Measurements from ENCODE around the gene HSPA6. TPM values are rescaled to one million over a fixed set of nuclear protein-coding genes. Genes with fewer than 3 reads are reported as not detected.
"Not testable (repeated sequence)": the region's sequence is repeated elsewhere in the genome, so short reads cannot be mapped to it uniquely, and the experiment has no call there.

The HSPA6 gene
- polyA plus RNA-seq (2011; rRNA removed): 0.27 and 0.63 TPM in 2 replicates
- polyA minus RNA-seq (2011; rRNA and poly(A)+ RNA removed): 0.56 TPM in 1 of 2 replicates, not detected in the other

GRCh38 chr1:161523817-161524741 is at the start of gene HSPA6:
HSPA6 (plus strand) TSS chr1:161524540; CDS start chr1:161524659, 119 bp downstream.
- peak within 1 kb of the TSS; percentile 65 for H3K4me3 ChIP-seq (ENCODE audit: low read depth, low read length)
- peak within 1 kb of the TSS; percentile 84 for H3K27ac ChIP-seq (ENCODE audit: low read depth, low read length)
- not testable (repeated sequence) for H3K9me3 ChIP-seq (ENCODE audit: control insufficient read depth, insufficient read depth, low read length); DNase-seq (ENCODE audit: low read depth, low spot score); H3K27me3 ChIP-seq (ENCODE audit: control insufficient read depth, insufficient read depth, low read length)
- CTCF ChIA-PET: interaction anchor here (1.6 kb wide), 1 partner anchor 37 kb away, joined by 6 read pairs; no protein-coding TSS in a partner anchor
- POLR2A ChIA-PET: interaction anchor here (1.3 kb wide), 1 partner anchor 30 kb away, joined by 3 read pairs; no protein-coding TSS in a partner anchor

GRCh38 chr1:161477711-161478110 is 46.6 kb upstream of the HSPA6 start:
- CTCF ChIA-PET; H3K4me3 ChIP-seq (ENCODE audit: low read depth, low read length); DNase-seq (ENCODE audit: low read depth, low spot score); H3K27ac ChIP-seq (ENCODE audit: low read depth, low read length); H3K9me3 ChIP-seq (ENCODE audit: control insufficient read depth, insufficient read depth, low read length); POLR2A ChIA-PET: not testable (repeated sequence)
- H3K27me3 ChIP-seq (ENCODE audit: control insufficient read depth, insufficient read depth, low read length): peaks cover 10% of the 10 kb centered on the region

GRCh38 chr1:161478985-161479384 is 45.4 kb upstream of the HSPA6 start:
- CTCF ChIA-PET: no interaction called here
- Histone ChIP-seq H3K9me3 (ENCODE audit: control insufficient read depth, insufficient read depth, low read length) (peaks cover 4% of the 10 kb centered on the region; the same call in 1 of the 2 replicates), H3K27ac (ENCODE audit: low read depth, low read length) (no peak overlapping the region), H3K27me3 (ENCODE audit: control insufficient read depth, insufficient read depth, low read length) (peaks cover 10% of the 10 kb centered on the region), H3K4me3 (ENCODE audit: low read depth, low read length) (no peak overlapping the region)
- no peak for DNase-seq (ENCODE audit: low read depth, low spot score)
- POLR2A ChIA-PET: interaction anchor here (0.6 kb wide), 1 partner anchor 50 kb away, joined by 5 read pairs; no protein-coding TSS in a partner anchor
- TF ChIP-seq, protein P1, sequence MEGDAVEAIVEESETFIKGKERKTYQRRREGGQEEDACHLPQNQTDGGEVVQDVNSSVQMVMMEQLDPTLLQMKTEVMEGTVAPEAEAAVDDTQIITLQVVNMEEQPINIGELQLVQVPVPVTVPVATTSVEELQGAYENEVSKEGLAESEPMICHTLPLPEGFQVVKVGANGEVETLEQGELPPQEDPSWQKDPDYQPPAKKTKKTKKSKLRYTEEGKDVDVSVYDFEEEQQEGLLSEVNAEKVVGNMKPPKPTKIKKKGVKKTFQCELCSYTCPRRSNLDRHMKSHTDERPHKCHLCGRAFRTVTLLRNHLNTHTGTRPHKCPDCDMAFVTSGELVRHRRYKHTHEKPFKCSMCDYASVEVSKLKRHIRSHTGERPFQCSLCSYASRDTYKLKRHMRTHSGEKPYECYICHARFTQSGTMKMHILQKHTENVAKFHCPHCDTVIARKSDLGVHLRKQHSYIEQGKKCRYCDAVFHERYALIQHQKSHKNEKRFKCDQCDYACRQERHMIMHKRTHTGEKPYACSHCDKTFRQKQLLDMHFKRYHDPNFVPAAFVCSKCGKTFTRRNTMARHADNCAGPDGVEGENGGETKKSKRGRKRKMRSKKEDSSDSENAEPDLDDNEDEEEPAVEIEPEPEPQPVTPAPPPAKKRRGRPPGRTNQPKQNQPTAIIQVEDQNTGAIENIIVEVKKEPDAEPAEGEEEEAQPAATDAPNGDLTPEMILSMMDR (IDR thresholded peaks at IDR 0.05; ENCODE audit: low read depth, low read length): no peak

- TF ChIP-seq, protein P1 (IDR thresholded peaks at IDR 0.05; ENCODE audit: low read depth, low read length): no peak
- DNase-seq (ENCODE audit: low read depth, low spot score): no peak
- peaks cover 10% of the 10 kb centered on the region for H3K27me3 ChIP-seq (ENCODE audit: control insufficient read depth, insufficient read depth, low read length)
- POLR2A ChIA-PET: no interaction called here
- H3K27ac ChIP-seq (ENCODE audit: low read depth, low read length): no peak overlapping the region
- H3K9me3 ChIP-seq (ENCODE audit: control insufficient read depth, insufficient read depth, low read length): peaks cover 4% of the 10 kb centered on the region; the same call in 1 of the 2 replicates
- no peak overlapping the region for H3K4me3 ChIP-seq (ENCODE audit: low read depth, low read length)
- CTCF ChIA-PET: no interaction called here
Measured at GRCh38 chr1:161480381-161481035, 43.8 kb upstream of the HSPA6 start.

DNA sequence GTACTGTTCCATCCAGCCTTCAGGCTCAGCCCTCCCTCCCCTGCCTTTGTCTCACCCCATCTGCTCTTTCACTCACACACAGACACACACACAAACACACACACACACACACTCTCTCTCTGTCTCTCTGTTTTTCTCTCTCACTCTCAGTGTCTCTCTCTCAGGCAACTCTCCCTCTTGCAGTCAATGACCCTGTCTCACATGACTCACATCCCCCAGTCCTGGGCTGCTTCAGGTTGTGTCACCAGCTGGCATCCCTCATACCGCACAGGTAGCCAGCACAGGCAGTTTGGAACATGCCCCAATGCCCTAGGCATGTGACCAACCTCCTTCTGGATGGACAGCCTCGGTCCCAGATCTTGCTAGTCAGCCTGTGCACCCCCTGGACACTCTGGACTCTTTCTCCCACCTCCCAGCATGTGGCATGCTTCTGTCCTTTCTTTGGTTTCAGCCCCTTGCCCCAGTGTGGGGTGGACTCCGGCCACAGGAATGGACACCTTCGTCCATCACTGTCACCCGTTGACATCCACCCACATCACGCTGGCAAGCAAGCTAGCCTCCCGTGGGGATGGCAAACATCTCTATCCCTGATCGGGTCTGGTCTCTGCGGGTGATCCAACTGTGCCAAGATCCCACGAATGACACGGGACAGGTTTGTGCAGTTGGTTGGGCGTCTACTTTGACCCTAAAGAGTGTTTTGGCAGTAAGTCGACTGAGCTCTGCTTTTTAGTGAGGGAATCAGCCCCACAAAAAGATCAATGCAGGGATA is 42.5 kb upstream of the HSPA6 start:
- TF ChIP-seq, protein P1 (IDR thresholded peaks at IDR 0.05; ENCODE audit: low read depth, low read length): no peak
- Histone ChIP-seq H3K27ac (ENCODE audit: low read depth, low read length) (no peak overlapping the region), H3K9me3 (ENCODE audit: control insufficient read depth, insufficient read depth, low read length) (peaks cover 4% of the 10 kb centered on the region; the same call in 1 of the 2 replicates), H3K4me3 (ENCODE audit: low read depth, low read length) (no peak overlapping the region), H3K27me3 (ENCODE audit: control insufficient read depth, insufficient read depth, low read length) (peaks cover 10% of the 10 kb centered on the region)
- CTCF ChIA-PET: interaction anchor here (0.7 kb wide), 1 partner anchor 260 kb away, joined by 4 read pairs; no protein-coding TSS in a partner anchor
- POLR2A ChIA-PET: no interaction called here
- no peak for DNase-seq (ENCODE audit: low read depth, low spot score)

Data from AG04450 (cell line).